NCI-H345 treated with DMSO at 0.1 percent for 48 hours (cell line): ENCODE data around the gene ADAMTS5.

ENCODE experiments used
- DNase-seq: peaks from one replicate; lab custom pipeline; 2025; ENCODE audit not compliant: unreplicated experiment; lab: John Stamatoyannopoulos, UW

Gene ADAMTS5

GRCh38 chr21:26888931-26889330 is 78.0 kb downstream of the ADAMTS5 start:
- no peak for DNase-seq

- DNase-seq = no peak
Measured at GRCh38 chr21:26888256-26888655, 78.6 kb downstream of the ADAMTS5 start.

- DNase-seq = no peak
Measured at GRCh38 chr21:26887251-26887650, 79.6 kb downstream of the ADAMTS5 start.

- DNase-seq = no peak
Measured at GRCh38 chr21:26884436-26884835, 82.5 kb downstream of the ADAMTS5 start.

- no peak for DNase-seq
Measured at GRCh38 chr21:26883768-26884167, 83.1 kb downstream of the ADAMTS5 start.

GRCh38 chr21:26881504-26882228 is 85.2 kb downstream of the ADAMTS5 start:
- DNase-seq = no peak

- DNase-seq = no peak
Measured at GRCh38 chr21:26877018-26877417, 89.9 kb downstream of the ADAMTS5 start.

- DNase-seq = no peak
Measured at GRCh38 chr21:26874347-26874746, 92.5 kb downstream of the ADAMTS5 start.
